Posterior cingulate gyrus (tissue), 11 donors: ENCODE results near the gene ZDHHC14.
"Not testable (repeated sequence)": the region's sequence is repeated elsewhere in the genome, so short reads cannot be mapped to it uniquely, and the experiment has no call there.

Experiments used
- DNase-seq, 10 donors: peaks; one replicate each; pipeline versions ENCODE4 v3.0.0 to v3.0.0-alpha.2; 2020 to 2021; ENCODE audit warnings: mixed read lengths in 3 of 10
- intact Hi-C: fragments of 100-400 bp; cut with DNase I; formaldehyde crosslinking; loops from one replicate; pipeline ENCODE4 v1.15.1; 2023

ZDHHC14 gene

DNA sequence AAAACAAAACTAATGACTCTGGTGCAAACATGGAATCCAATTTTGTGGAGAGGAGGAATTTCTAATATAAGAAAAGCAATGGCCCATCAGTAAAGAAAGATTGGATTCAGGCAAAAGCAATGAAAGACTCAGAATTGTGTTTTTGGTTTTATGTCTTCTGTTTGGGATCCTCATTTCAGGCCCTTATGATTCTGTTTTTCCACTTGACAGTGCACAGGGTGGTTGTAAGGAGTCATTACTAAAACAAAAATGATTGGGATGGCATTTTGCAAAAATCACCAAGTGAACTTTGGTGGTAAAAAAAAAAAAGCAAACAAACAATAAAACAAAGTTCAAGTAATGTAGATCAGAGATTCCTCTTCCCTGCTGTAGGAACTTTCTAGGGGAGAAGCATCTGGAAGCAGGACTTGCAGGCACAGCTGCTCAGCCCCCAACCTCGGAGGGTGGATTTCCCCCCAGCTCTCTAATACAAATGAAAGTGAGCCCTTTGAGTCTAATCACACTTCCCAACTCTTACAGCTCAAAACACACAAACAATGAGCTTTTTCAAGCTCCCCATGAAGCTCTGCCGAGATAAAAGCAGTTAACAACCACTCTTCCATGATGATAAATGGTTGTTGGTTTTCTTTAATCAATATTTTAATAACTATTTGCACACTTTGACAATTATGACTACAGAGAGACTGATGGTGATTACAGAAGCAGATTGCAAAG is 177.7 kb downstream of the ZDHHC14 start:
- intact Hi-C loops, result no loop called here
- no peak for DNase-seq

DNA sequence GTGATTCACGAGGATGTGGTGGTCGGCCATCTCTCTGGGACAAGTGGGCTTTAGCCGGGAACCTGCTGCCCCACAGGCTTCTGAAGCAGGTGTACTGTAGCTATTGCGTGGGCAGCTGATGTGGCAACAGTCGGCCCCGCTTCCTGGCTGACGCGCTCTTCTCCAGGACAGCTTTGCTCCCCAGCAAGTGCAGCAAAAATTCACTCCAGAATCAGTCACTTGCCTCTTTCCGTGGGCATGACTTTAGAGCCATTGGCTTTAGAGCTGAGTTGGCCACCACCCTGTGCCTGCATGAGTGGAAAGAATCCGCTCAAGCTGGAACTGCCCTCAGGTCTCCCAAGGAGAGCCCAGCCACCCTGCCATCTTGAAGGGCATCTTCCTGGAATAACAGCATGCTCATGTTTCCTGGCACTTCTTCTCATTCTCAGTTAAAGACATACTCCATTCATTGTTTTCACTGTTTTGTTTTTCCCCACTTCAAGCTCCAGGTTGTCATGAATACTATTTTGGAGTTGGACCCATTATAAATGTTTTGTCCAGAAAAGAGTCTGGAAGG is 178.3 kb downstream of the ZDHHC14 start:
- intact Hi-C loops, result no loop called here

DNA sequence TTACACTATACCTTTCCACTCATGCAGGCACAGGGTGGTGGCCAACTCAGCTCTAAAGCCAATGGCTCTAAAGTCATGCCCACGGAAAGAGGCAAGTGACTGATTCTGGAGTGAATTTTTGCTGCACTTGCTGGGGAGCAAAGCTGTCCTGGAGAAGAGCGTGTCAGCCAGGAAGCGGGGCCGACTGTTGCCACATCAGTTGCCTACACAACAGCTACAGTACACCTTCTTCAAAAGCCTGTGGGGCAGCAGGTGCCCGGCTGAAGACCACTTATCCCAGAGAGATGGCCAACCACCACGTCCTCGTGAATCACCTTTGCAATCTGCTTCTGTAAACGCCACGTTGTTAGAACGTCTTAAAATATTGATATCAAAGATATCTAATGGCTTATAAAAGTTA is 179.1 kb downstream of the ZDHHC14 start:
- intact Hi-C loops, DNase-seq: not testable (repeated sequence)

More for the DNA sequence above, 178.3 kb downstream of the ZDHHC14 start:
- no peak for DNase-seq

DNA sequence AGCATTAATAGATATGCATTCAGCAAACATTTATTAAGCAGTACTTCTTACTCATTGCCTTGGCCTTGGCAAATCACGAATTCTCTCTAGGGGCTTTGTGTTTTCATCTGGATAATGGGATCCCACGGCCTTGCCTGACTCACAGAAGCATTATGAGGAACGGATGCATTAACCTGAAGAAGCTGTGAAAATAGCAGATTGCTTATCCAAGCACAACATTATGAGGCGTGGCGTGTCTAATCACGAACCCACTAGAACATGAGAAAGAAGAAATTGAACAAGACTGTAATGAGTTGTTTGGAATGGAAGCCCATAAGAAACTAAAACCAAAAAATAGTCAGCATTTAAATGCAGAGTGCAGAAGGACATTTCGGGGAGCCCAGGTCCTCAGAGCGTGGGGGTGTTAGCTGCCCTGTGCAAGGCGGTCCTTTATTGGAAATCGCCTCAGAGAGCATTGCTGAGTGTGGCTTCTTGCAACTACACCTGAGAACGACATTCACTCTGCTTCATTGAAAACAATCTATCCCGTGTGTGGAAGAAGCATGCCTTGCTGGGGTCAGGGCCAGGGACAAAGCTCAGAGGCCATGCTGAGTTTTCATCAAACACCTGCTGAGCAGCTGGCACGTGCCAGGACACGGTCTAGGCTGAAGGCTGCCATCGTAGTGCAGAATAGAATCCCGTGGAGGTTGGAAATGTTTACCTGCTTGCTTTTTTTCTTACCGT is 179.9 kb downstream of the ZDHHC14 start:
- no peak for DNase-seq
- intact Hi-C loops, result no loop called here

DNA sequence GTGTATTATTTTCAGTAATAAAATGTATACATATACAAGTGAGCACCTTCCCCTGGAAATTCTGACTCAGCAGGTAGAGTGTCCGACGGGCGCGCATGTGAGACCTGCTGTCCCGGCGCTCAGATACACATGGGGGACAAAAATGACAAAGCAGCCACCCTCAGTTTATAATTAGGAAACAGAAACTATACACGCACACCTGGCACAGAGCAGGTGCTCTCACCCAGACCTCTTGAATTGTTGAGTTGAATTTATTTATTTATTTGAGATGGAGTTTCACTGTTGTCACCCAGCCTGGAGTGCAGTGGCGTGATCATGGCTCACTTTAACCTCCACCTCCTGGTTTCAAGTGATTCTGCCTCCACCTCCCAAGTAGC is 180.4 kb downstream of the ZDHHC14 start:
- intact Hi-C loops, result no loop called here

DNA sequence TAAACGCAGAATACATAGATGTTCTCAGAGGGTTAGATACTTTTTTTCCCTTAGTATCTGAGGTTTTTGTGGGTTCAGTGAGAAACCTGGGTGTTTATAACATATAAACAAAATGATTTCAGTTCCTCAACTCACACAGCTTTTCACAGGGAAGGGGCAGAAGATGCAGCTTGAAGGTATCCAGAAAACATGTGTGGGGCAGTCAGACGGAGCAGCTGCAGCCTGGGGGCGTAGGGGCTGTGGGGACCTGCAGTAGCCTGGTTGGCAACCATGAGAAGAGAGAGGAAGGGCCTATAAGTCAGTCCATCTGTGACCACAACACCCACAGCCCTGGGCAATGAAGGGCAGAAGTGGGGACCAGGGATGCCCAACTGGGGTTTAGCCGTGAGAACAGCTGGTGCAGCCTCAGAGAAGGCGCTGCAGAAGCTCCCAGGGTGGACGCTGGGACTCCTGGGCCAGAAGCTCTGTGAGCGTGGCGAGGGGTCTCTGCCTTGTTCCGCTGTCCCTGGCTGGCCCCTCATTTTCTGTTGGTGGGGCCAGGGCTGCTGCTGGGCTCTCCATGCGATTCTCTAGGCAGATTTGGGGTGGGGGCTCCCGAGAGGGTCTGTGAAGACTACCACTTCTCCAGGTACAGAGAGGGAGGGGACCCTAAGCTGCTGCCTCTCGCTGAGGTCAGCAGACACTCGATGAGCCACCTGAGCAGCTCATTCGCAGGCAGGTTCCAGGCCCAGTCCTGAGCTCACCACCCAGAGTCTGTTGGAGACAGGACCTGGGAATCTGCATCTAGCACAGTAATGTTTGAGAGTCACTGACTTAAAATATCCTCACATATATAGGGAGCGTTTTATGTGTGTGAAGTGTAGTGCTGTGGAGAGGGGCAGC is 181.2 kb downstream of the ZDHHC14 start:
- intact Hi-C loops, result no loop called here
- no peak for DNase-seq

More for the DNA sequence above, 180.4 kb downstream of the ZDHHC14 start:
- no peak for DNase-seq

DNA sequence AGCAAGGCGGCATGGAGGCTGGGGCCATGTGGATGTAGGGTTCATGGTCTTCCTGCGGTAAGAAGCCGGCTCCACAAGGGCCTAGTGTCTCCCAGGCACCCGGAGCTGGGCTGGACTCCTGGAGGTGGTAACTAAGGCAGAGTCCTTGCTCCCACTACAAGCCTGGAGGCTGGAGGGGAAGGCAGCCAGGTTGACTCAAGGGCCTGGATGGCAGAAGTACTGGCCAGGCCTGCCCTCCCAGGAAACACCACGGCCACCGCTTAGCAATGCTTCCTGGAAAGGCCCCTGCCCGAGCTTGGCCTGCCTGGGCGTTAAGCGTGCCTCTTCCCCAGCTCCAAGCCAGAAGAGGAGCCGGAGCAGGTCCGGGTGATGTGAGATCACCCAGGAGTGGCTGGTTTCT is 182.0 kb downstream of the ZDHHC14 start:
- intact Hi-C loops, result no loop called here
- no peak for DNase-seq

DNA sequence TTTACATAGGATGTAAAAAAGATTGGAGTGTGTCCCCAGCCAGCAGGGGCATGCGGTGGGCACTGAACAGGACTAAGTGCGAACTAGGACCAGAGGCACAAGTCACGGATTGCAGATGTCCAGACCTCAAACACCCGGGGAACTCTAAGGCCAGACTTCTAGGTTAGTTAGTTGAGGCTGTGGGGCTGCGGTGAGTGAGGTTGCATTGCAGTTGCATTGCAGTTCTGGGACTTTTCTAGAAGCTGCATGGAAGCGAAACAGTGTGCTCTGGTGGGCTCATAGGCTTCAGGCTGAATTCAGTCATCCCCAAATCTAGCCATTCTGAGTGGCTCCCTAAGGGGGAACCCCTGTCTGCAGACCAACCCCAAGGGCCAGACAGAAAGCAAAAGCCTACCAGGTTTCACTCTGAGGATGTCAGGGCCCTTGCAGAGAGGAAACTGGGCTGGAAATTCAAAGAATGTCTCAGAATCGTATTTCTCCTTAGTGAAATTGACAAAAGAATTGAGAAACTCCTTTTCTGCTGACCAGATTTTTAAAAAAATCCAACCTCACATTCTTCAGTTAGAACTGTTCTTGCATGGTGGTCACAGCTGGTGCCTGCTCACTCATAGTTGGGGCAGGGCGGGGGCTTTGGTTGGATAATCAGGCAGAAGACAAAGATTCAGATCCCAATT is 182.8 kb downstream of the ZDHHC14 start:
- intact Hi-C loops, result no loop called here
- peak in 1 of 10 donors; percentile 49 for DNase-seq

DNA sequence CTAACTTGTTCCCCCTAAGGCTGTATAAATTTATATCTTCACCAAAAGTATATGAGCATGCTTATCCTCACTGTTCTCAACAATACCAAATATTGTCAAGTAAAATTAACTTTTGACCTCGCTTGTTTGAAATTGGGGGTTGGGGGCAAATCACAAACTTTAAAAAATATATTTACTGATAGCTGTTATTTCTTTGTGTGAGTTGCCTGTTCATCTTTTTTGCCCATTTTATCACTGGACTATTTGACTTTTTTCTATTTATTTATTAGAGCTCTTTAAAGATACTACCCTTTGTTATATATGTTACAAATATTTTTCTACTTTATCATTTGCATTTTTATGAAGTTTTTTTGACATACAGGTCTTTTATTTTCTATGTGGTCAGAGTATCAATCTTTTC is 187.7 kb downstream of the ZDHHC14 start:
- intact Hi-C loops, result no loop called here
- DNase-seq, result no peak

DNA sequence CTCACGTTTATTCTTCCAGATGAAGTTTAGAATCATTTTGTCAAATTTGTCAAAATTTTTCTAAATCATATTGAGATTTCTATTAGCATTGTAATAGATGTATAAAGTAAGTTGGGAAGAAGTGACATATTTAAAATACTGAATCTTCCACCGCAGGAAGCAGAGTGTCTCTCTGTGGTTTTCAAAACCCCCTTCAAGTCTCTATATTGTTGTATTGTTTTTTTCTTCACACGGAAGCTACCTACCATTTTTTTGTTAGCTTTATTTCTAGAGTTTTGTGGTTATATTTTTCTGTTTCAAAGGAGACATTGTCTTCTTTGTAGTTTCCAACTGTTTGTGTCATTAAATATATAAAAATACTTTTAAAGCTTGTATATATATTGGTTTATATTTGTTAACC is 188.6 kb downstream of the ZDHHC14 start:
- no peak for DNase-seq
- intact Hi-C loops, result no loop called here

DNA sequence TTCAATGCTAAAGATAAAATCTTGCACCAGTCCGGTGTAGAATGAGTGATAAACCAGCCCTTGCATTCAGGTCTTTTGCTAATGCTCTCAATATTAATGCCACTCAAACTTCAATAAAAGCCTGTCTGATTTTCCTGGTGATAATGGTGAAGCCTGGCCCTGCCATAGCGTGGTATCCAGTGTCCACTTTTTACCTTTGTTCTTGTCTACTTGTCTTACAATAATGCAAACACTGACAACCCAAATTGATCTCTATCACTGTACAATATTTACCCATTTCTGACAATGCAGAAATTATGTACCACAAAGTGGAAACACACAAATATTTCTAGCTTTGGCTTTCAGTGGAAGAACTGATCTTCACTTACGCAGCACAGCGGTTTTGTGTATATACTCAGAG is 189.1 kb downstream of the ZDHHC14 start:
- intact Hi-C loops, result no loop called here
- no peak for DNase-seq

DNA sequence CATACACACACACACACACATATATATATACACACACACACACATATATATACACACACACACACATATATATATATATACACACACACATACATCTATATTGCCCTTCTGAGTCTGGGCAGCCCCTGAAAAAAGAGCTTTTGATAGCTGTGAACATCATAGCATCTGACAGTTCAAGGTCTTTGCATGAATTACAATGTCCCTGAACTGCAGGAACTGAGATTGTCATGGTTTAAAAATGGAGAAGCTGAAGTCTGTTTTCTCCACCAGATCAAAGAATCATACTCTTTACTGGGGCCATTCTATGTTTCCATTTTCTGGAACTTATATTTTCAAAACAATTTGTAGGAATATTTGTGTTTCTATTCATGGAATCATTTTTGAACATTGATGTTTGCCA is 189.8 kb downstream of the ZDHHC14 start:
- no peak for DNase-seq
- intact Hi-C loops, result no loop called here

DNA sequence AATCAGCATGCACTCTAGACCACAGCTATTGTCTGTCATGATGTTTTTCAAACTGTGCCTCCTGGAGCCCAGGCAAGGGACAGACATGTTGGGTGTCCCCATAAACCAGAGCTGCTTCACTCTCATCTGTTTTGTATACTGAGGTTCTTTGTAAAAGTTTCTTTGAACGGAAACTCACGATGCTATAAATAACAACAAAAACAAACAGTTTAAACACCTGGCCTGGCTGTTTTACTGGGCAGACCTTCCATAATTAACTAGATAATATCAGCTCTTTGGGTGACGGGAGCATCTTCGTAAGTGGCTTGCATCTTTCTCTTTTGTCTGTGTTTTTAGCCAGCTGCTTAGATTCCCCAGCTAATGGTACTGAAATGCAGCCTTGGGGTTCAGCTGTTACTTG is 190.3 kb downstream of the ZDHHC14 start:
- intact Hi-C loops, result no loop called here

DNA sequence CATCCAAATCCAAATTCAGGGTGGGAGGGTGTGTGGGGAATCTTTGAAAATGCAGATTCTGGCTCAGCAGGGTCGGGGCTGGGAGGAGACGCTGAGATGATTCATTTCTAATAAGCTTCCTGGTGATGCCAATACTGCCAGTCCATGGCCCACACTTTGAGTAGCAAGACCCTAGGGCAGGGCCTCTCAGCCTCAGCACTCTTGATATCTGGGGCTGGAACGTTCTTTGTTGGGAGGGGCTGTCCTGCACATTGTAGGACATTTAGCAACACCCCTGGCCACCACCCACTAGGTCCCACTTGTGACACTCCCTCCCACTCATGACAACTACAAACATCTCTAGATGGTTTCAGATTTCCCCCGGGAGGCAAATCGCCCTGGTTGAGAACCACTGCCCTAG is 191.0 kb downstream of the ZDHHC14 start:
- no peak for DNase-seq
- intact Hi-C loops, result no loop called here

More for the DNA sequence above, 190.3 kb downstream of the ZDHHC14 start:
- DNase-seq, result no peak

DNA sequence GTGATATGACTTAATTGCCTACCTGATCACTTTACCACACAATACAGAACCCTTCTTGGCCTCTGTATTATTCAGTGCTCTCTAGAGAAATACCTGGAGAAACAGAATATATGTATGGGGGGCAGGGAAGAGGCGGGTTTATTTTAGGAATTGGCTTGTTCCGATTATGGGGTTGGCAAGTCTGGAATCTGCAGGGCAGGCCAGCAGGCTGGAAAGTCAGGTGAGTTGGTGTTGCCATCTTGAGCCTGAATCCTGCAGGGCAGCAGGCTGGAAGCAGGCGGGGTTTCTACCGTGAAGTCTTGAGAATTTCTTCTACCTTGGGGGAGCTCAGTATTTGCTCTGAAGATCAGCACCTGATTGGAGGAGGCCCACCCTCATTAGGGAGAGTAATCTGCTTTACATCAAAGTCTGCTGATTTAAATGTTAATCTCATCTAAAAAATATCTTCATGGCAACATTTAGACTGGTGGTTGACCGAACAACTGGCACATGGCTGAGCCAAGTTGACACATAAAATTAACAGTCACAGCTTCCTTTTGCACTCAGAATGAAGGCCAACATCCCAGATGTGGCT is 193.9 kb downstream of the ZDHHC14 start:
- DNase-seq, result no peak
- intact Hi-C loops, result no loop called here

DNA sequence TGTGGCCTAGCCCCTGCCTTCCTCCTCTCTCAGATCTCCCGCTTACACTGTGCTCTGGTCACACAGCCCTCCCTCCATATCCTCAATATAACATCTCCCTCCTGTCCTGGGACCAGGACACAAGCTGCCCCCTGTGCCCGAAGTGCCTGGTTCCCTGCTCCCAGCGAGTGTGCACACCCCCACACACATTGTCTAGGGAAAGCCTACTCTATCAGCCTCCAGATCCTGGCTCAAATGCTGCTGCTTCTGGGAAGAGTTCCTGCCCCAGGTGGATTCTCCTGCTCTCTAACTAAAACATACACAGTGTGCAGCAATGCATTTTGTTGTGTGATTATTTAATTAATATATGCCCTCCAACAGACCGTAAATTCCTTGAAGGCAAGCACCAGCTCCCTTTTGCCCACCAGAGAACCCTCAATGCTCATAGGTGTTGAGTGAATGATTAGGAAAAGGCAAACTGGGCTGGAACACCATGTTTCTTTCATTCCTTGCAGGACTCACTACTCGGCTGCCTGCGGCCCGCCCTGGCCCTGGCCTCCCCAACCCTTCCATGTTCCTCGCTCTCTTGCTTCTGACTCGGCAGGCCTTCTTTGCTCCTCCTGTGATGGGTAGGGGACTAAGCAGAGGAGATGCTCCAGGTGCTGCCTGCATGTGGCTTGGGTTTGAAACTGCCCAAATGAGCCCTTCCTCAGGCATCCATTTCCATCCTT is 194.6 kb downstream of the ZDHHC14 start:
- intact Hi-C loops, result no loop called here
- DNase-seq, result no peak

DNA sequence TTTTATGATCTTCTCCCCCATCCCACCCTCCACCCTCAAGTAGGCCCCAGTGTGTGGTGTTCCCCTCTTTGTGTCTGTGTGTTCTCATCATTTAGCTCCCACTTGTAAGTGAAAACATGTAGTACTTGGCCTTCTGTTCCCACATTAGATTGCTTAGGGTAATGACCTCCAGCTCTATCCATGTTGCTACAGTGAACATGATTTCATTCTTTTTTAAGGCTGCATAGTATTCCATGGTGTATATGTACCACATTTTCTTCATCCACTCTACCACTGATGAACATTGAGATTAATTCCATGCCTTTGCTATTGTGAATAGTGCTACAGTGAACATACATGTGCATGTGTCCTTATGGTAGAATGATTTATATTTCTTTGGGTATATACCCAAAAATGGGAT is 196.0 kb downstream of the ZDHHC14 start:
- intact Hi-C loops, DNase-seq: not testable (repeated sequence)

DNA sequence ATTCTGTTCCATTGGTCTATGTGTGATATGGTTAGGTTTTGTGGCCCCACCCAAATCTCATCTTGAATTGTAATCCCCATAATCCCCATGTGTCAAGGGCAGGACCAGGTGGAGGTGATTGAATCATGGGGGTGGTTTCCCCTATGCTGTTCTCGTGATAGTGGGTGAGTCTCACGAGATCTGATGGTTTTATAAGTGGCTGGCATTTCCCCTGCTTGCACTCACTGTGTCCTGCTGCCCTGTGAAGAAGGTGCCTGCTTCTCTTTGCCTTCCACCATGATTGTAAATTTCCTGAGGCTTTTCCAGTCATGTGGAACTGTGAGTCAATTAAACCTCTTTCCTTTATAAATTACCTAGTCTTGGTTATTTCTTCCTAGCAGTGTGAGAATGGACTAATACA is 197.5 kb downstream of the ZDHHC14 start:
- DNase-seq, intact Hi-C loops: not testable (repeated sequence)

DNA sequence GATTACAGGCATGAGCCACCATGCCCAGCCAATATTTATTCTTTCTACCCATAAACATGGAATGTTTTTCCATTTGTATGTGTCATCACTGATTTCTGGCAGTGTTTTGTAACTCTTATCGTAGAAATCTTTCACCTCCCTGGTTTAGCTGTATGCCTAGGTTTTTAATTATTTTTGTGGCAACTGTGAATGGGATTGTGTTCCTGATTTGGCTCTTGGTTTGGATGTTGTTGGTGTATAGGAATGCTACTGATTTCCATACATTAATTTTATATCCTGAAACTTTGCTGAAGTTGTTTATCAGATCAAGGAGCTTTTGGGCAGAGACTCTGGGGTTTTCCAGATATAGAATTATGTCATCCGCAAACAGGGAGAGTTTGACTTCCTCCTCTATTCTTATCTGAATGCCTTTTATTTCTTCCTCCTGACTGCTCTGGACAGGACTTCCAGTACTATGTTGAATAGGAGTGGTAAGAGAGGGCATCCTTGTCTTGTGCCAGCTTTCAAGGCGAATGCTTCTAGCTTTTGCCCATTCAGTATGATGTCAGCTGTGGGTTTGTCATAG is 198.6 kb downstream of the ZDHHC14 start:
- no peak for DNase-seq
- intact Hi-C loops, result no loop called here
